GM23248 (cell line): ENCODE measurements around the gene RILP. TPM values are rescaled to one million over a fixed set of nuclear protein-coding genes. Genes with fewer than 3 reads are reported as not detected.
"Not testable (repeated sequence)": the region's sequence is repeated elsewhere in the genome, so short reads cannot be mapped to it uniquely, and the experiment has no call there.

Source experiments
- DNase-seq: peaks from one replicate; pipeline ENCODE4 v3.0.0-alpha.2; 2015
- H2AFZ ChIP-seq: fragments of 200-600 bp; sonication (generic); 2 replicates; pipeline ENCODE4 v1.6.1; 2016; ENCODE audit warnings: antibody characterized with exemption
- H3F3A ChIP-seq: fragments of 200-600 bp; sonication (generic); 2 replicates; pipeline ENCODE4 v1.6.1; 2016; ENCODE audit warnings: mild to moderate bottlenecking, antibody characterized with exemption, mixed run types; ENCODE audit not compliant: insufficient read depth
- H3K27ac ChIP-seq: fragments of 200-600 bp; sonication (generic); 2 replicates; pipeline ENCODE4 v1.5.1; 2016; ENCODE audit warnings: mild to moderate bottlenecking
- H3K27me3 ChIP-seq: fragments of 200-600 bp; sonication (generic); replicated peaks from 2 replicates; pipeline ENCODE4 v1.6.1; 2016; ENCODE audit warnings: mild to moderate bottlenecking; ENCODE audit not compliant: insufficient read depth
- H3K36me3 ChIP-seq: fragments of 200-600 bp; sonication (generic); 2 replicates; pipeline ENCODE4 v1.6.1; 2016; ENCODE audit warnings: low read depth, mild to moderate bottlenecking
- H3K4me1 ChIP-seq: fragments of 200-600 bp; sonication (generic); 2 replicates; pipeline ENCODE4 v1.6.1; 2016; ENCODE audit warnings: mild to moderate bottlenecking; ENCODE audit not compliant: insufficient read depth
- H3K4me2 ChIP-seq: fragments of 200-600 bp; sonication (generic); one replicate; pipeline ENCODE4 v1.6.1; 2016; ENCODE audit warnings: mild to moderate bottlenecking; ENCODE audit not compliant: unreplicated experiment
- H3K4me3 ChIP-seq: fragments of 200-600 bp; sonication (generic); 2 replicates; pipeline ENCODE4 v1.5.1; 2016; ENCODE audit warnings: mild to moderate bottlenecking
- H3K79me2 ChIP-seq: fragments of 200-600 bp; sonication (generic); 2 replicates; pipeline ENCODE4 v1.6.1; 2016; ENCODE audit warnings: mild to moderate bottlenecking; ENCODE audit not compliant: insufficient read depth
- H3K9ac ChIP-seq: fragments of 200-600 bp; sonication (generic); 2 replicates; pipeline ENCODE4 v1.6.1; 2016; ENCODE audit warnings: mild to moderate bottlenecking
- H3K9me2 ChIP-seq: fragments of 200-600 bp; sonication (generic); 2 replicates; pipeline ENCODE4 v1.6.1; 2016; ENCODE audit warnings: mixed run types, mild to moderate bottlenecking, moderate library complexity; ENCODE audit not compliant: insufficient read depth
- H3K9me3 ChIP-seq: fragments of 200-600 bp; sonication (generic); one replicate; pipeline ENCODE4 v1.6.1; 2017; ENCODE audit warnings: low read depth
- H4K20me1 ChIP-seq: fragments of 200-600 bp; sonication (generic); 2 replicates; pipeline ENCODE4 v1.6.0; 2016; ENCODE audit not compliant: insufficient read depth
- EZH2 ChIP-seq: fragments of 200-600 bp; sonication (generic); IDR thresholded peaks from 2 replicates; pipeline ENCODE4 v1.6.1; 2018; ENCODE audit warnings: antibody characterized with exemption, mild to moderate bottlenecking; ENCODE audit not compliant: insufficient read depth, poor library complexity, severe bottlenecking
- EZH2phosphoT487 ChIP-seq: fragments of 200-600 bp; sonication (generic); IDR thresholded peaks from 2 replicates; pipeline ENCODE4 v1.6.1; 2018; ENCODE audit warnings: antibody characterized with exemption, moderate library complexity, mild to moderate bottlenecking, low read depth; ENCODE audit not compliant: insufficient read depth
- WGBS, 2 experiments: methylation state at CpG; one replicate each; pipeline ENCODE4 v1.1.6; 2015 to 2017; ENCODE audit warnings: low lambda C conversion rate in 2 of 2, low coverage in 1 of 2; ENCODE audit errors: missing lambda C conversion rate in 2 of 2; 5-methylcytosine and 5-hydroxymethylcytosine counted together
- in situ Hi-C: fragments of 300-500 bp; cut with MboI; formaldehyde crosslinking; loops from 2 replicates; pipeline ENCODE4 v1.15.0; 2020
- polyA plus RNA-seq: library from polyadenylated mRNA; unstranded; fragments of >200 nt; fragmentation: Nextera tagmentation; extraction: Ambion mirVana; gene quantifications from 2 replicates; pipeline ENCODE4 v1.2.1, GENCODE V29; 2016
- total RNA-seq: library from RNA; depleted of rRNA; stranded (reverse); fragments of >200 nt; shearing (Covaris generic); gene quantifications from 2 replicates; pipeline ENCODE4 v1.2.3, GENCODE V29; 2014

The RILP gene
- total and polyA plus RNA-seq, 2 experiments from 2014 or later, result 6.5 to 27.6 TPM

GRCh38 chr17:1683459-1683858 is 33.8 kb upstream of the RILP start:
- in situ Hi-C loops, result no loop called here
- WGBS, 2 experiments, result 70 to 73% methylated on average over 5 of the region's 5 CpGs
- peak overlapping the region; percentile 91 for H3K9ac ChIP-seq
- H3K9me3 ChIP-seq, result no peaks in the 10 kb centered on the region
- H2AFZ ChIP-seq, result no peak overlapping the region
- H3K79me2 ChIP-seq, result peaks cover 58% of the 10 kb centered on the region
- H3F3A ChIP-seq, result no peaks in the 10 kb centered on the region
- peak overlapping the region; percentile 84 for H3K4me3 ChIP-seq
- H3K36me3 ChIP-seq, result peaks cover 45% of the 10 kb centered on the region
- 0 out of 2 replicates have a peak, but pooled peaks cover 6% of the 10 kb centered on the region for H4K20me1 ChIP-seq
- H3K4me2 ChIP-seq, result peak overlapping the region; percentile 92
- no peaks in the 10 kb centered on the region for H3K27me3 ChIP-seq
- H3K27ac ChIP-seq, result peak overlapping the region; percentile 81
- TF ChIP-seq EZH2, result no peak
- TF ChIP-seq EZH2phosphoT487, result no peak
- no peak for DNase-seq
- no peaks in the 10 kb centered on the region for H3K9me2 ChIP-seq
- H3K4me1 ChIP-seq, result peaks cover 7% of the 10 kb centered on the region

GRCh38 chr17:1676401-1676800 is 26.7 kb upstream of the RILP start:
- TF ChIP-seq EZH2phosphoT487 (no peak), EZH2 (no peak)
- H3K4me1 ChIP-seq, result no peaks in the 10 kb centered on the region
- no peak overlapping the region for H3K4me2 ChIP-seq
- H3K79me2 ChIP-seq, result peaks cover 79% of the 10 kb centered on the region
- no peak overlapping the region for H3K9ac ChIP-seq
- 91% methylated on average over 13 of the region's 13 CpGs for WGBS, 2 experiments
- H3K36me3 ChIP-seq, result peaks cover 87% of the 10 kb centered on the region
- no peaks in the 10 kb centered on the region for H3K9me3 ChIP-seq
- no peak overlapping the region for H3K27ac ChIP-seq
- no peaks in the 10 kb centered on the region for H4K20me1 ChIP-seq
- H3F3A ChIP-seq, result peaks cover 9% of the 10 kb centered on the region; the same call in 1 of the 2 replicates
- no peaks in the 10 kb centered on the region for H3K9me2 ChIP-seq
- DNase-seq, result no peak
- in situ Hi-C loops, result no loop called here
- H3K4me3 ChIP-seq, result no peak overlapping the region
- H2AFZ ChIP-seq, result no peak overlapping the region
- H3K27me3 ChIP-seq, result no peaks in the 10 kb centered on the region

GRCh38 chr17:1673041-1673785 is 23.5 kb upstream of the RILP start:
- peaks cover 70% of the 10 kb centered on the region for H3K36me3 ChIP-seq
- in situ Hi-C loops, result no loop called here
- TF ChIP-seq EZH2phosphoT487 (no peak), EZH2 (no peak)
- 91 to 92% methylated on average over 25 to 26 of the region's 26 CpGs for WGBS, 2 experiments
- H3K4me1 ChIP-seq, result peaks cover 12% of the 10 kb centered on the region
- H3K9ac ChIP-seq, result no peak overlapping the region
- H4K20me1 ChIP-seq, result no peaks in the 10 kb centered on the region
- no peak for DNase-seq
- H3K4me2 ChIP-seq, result no peak overlapping the region
- H3K79me2 ChIP-seq, result peaks cover 58% of the 10 kb centered on the region
- no peaks in the 10 kb centered on the region for H3K9me3 ChIP-seq
- no peak overlapping the region for H2AFZ ChIP-seq
- H3K27ac ChIP-seq, result no peak overlapping the region
- H3K27me3 ChIP-seq, result no peaks in the 10 kb centered on the region
- no peaks in the 10 kb centered on the region for H3K9me2 ChIP-seq
- no peak overlapping the region for H3K4me3 ChIP-seq
- peaks cover 26% of the 10 kb centered on the region for H3F3A ChIP-seq

- WGBS, 2 experiments, result 82 to 86% methylated on average over 5 of the region's 5 CpGs
- H3K4me3 ChIP-seq, H3K4me1 ChIP-seq, DNase-seq, H3K9me3 ChIP-seq, H3K27me3 ChIP-seq, H4K20me1 ChIP-seq, in situ Hi-C loops, H3K4me2 ChIP-seq, H3K9me2 ChIP-seq, H3K9ac ChIP-seq, H2AFZ ChIP-seq, H3K27ac ChIP-seq: not testable (repeated sequence)
- H3K79me2 ChIP-seq, result peaks cover 70% of the 10 kb centered on the region
- peaks cover 62% of the 10 kb centered on the region for H3K36me3 ChIP-seq
- peaks cover 10% of the 10 kb centered on the region for H3F3A ChIP-seq
Measured at GRCh38 chr17:1663934-1664333, 14.3 kb upstream of the RILP start.
